Umbilical cord (tissue), 2 donors: ENCODE data around the gene LHX3. TPM values are rescaled to one million over a fixed set of nuclear protein-coding genes. Genes with fewer than 3 reads are reported as not detected.

Source experiments
- DNase-seq: peaks from one replicate; pipeline ENCODE4 v3.0.0-alpha.2; 2015; ENCODE audit warnings: low spot score
- total RNA-seq: library from RNA; depleted of rRNA; stranded (reverse); fragments of >200 nt; gene quantifications from one replicate; pipeline ENCODE4 v1.2.3, GENCODE V29; 2014; ENCODE audit warnings: low replicate concordance; ENCODE audit not compliant: insufficient read depth

LHX3 gene
- total RNA-seq, 1 donor from 2014 or later: 0.24 TPM

DNA sequence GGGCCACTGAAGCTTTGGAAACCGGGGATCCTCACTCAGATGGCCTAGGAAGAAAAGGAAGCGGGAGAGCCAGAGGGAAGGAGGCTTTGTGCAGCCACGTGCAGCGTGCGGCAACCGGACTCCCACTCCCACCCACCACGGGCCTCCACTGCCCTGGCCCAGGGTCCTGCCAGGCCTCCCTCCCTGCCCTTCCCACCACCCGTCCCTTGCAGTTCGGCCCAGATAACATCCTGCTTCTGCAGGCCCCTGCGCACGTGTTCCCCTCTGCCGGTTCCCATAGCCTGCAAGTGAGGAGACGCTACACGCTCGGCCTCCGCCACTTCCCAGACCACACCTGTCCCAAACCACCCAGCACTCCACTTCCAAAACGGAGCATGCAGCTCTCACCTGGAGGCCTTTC is 4.3 kb upstream of the LHX3 start:
- no peak for DNase-seq

DNA sequence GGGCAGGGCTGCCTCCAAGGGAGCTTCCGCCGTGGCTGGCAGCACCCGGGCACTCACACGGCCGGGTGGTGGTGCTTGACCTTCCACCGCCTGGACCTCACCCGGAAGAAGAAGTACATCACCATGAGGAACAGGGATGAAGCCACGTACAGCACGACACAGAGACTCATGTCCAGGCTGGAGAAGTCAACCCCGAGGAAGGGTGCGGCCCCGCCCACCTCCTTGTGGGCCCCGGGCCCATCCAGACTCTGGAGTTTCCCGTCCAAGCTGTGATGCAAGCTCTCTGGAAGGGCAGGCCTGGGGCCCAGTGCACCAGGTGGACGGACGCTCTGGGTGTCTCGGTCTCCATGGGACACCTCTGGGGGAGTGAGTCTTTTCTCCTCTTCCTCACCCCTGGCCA is 3.7 kb upstream of the LHX3 start:
- no peak for DNase-seq

DNA sequence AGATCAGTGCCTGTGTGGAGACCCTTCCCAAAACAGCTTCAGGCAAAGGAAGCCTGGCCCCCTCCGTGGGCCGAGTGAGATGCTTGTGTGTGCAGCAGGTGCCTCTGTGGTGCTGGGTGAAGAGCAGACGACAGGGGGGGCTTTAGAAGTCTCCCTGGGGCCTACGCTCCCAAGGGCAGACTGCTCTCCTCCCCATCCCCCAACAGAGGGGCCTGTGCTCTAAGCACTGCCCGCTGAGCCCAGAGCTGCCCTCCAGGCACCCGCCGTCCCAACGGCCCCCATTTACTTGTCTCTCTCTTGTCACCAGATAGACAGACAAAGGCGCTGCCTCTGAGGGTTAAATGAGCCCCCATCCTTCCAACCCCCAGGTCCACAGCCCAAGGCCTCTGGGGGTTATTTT is 2.7 kb upstream of the LHX3 start:
- DNase-seq: no peak

DNA sequence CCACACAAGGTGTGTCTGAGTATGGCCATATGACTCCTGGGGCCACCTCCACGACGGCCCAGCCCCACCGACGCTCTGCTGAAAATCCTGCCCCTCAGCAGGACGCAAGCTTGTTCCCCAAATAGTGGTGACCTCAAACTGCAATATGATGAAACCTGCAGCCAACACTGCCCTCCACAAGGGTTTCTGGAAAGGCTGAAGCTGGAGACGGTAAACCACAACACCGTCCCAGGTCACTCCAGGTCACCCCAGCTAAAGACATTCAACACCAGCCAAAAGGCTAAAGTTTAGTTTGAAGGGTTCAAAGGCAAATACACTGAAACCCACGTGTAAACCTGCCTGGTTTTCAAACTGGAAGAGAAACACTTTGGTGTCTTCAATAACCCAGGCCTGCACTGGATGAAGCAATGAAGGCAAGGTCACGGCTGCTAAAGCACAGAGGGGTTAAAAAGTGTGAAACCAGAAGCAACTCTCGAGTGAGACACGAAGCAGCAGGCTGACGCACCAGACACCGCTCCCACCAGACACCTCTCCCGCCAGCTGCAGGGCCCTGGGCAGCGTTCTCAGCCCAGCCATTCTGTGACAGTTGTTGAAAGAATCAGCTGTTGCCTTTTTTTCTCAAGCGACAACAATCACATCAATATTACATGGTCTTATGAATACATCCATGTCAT is 1.8 kb upstream of the LHX3 start:
- no peak for DNase-seq

DNA sequence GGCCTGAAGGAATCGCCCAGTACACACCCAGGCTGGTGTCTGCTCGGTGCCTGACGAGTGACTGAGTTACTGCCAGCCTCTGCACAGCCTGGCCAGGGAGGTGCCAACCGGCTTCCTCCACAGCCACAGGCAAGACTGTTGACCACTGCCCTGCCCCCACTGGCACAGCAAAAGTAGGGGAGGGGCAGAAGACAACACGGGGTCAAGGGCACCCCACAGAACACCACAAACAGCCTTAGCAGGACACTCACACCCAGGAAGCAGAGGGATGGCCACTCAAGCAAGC is 722 bp upstream of the LHX3 start:
- no peak for DNase-seq

DNA sequence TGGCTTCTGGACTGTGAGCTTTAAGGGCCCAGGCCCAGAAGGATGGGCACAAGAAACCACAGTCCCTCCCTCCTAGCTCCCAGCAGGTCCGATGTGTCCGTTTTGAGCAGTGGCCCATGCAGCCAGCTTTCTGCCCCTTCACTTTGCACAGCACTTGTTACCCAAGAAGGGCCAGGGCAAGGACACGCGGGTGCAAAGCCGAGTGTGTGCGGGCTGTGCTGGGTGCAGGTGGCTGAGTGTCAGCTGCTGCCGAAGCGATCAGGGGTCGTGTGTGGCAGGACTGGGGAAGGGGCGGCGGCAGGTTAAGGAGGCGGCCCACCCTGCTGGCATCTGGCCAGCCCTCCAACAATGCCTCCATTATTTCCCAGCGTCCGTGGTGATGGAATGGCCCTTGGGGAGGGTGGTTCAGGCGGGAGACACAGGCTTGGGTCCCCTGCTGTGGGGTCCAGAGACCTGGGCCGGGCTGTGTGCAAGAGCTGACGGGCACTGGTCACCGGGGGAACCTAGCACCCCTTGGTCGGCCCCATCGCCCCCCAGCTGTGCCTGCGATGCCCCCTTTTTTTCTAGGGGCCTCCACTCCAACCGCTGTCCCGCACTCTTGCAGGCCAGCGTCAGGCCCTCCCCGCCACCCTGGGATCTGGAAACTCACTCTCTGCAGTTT is 653 bp downstream of the LHX3 start:
- no peak for DNase-seq

DNA sequence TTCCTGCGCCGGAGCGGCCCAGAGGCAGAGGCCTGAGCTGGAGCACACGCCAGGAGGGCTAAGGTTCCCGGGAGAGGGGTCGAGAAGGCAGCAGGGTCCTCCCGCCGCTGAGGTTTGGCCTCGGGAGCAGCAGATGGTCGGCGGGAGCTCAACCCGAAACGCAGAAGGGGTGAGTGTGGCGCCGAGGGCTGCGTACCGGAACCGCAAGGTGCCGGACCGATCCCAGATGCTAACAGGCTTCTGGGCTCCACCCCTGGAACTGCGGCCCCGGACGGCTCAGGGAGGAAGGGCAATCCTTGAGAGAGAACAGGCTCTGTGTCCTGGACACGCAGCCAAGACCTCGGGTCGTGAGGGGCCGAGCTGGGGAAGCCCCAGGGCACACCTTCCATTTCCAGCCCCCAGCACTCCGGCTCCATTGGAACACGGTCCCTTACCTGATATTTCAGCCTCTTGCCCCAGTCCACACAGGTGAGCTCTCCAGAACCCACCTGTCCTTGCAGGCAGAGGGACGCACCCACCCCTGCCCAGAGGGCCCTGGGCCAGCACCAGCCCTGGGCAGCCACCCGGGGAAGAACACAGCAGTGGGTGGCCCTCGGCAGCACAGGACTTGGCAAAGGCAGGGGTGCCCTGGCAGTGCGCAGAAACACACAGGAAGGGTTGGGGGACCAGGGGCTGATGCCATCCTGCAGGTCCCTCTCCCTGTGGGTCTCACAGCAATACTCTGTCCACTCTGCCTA is 1.4 kb downstream of the LHX3 start:
- DNase-seq: no peak

DNA sequence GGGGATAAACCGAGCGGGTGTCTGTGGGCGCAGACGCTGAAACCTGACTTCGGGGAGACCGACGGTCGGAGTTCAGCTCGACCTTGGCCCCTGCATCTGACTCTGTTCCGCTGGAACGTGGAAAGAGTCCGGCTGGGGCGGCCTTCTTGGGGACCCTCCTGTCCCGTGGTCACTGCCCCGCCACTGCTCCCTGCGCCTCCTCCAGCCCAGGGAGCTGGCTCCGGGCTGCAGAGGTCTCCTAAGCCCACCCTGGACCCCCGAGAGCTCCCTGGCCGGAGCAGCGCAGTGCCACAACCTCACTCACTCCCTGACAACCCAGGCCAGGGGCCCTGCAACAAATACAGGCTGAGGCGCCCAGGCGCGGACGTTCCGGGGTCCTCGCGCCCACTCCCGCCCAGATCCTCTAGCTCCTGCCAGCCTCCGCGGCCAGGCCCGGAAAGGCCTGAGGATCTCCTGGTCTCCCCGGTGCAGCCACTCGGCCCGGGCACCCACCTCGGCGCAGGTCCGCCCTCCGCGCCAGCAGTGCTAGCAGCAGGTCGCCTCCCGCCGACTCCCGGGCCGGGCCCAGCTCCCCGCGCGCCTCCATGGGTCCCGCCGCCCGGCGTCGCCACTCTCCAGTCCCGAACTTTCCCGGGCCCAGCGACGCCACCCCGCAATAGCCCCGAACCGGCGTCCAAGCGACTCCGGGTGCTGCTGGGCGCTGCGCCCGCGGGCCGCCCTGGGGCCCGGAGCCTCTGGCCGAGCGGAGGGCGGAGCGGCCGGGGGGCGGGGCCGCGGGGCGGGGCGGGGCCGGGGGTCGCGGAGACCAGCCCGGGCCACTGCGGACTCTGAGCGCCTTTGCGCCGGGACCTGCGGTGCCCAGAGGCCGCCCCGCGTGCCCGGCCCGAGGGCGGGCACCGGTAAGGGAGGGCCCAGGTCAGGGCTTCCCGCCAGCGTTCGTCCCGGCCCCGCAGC is 2.2 kb downstream of the LHX3 start:
- DNase-seq: no peak

DNA sequence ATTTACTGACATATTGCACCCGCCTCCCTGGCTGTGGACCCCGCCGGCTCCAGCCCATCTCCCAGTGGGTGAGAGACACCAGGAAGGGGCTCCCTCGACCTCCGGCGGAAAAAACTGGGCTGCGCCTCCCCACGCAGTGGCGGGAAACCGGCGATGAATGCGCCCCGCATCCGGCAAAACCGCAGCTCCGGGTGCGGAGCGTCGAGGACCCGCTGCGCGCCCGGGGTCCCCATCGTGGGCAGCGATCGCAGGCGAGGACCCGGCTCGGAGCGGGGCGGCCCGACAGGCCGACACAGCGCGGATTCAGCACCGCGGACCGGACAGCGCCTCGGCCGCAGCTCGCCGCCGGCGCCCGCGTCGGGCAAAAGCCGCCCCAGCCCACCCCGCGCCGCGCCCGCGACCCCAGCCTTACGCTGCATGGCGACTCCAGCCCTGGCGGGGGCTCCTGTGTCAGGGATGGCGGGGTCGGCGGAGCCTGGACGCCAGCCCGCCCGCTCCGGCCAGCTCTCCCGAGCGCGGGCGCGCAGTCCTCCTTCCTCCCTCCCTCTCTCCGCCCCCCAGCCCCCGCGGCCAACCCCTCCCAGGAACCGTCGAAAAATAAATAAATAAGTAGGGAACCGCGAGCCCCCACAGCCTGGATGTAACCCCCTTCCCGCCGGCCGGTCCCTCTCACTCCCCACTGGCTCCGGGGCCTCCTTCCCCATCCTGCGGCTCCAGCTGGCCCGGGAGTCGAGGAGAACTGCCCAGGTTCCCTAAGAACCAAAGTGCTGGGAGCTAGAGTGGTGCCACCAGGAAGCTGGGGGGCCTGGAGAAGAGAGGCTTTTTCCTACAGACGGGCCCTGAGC is 3.1 kb downstream of the LHX3 start:
- DNase-seq: peak; percentile 11

DNA sequence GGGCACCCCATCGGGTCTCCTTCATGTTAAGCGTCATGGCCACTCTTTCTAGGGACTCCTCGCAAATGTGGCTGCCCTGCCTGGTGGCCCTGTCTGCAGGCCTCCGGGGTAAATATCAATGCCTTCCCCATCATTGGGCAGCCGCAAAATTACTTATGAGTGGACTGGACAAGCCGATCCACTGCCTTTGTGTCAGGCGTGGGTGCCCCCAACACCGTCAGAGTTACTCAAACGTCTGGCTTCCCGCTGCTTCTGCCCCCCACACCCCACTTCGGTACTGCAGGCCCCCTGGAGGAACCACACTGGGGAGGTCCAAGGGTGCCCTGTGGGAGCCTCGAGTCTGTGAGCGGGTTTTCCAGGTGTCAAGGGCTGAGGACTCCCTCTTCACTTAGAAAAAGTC is 3.8 kb downstream of the LHX3 start:
- DNase-seq: no peak

DNA sequence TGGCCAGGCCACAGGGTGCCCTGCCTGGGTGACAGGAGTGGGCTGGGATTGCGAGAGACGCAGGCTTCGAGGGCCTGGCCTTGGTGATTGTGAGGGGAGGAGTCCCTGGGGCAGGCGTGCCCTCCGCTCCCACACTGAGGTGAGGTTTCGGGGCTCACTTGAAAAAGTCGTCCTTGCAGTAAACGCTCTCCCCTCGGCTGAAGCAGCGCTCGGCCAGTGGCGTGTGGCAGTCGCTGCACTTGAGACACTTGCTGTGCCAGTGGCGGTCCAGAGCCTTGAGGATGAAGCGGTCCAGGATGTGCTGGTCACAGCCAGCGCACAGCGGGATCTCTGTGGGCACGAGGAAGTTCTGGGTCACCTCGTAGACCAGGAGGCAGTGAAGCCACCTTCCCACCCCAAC is 4.5 kb downstream of the LHX3 start:
- DNase-seq: no peak

DNA sequence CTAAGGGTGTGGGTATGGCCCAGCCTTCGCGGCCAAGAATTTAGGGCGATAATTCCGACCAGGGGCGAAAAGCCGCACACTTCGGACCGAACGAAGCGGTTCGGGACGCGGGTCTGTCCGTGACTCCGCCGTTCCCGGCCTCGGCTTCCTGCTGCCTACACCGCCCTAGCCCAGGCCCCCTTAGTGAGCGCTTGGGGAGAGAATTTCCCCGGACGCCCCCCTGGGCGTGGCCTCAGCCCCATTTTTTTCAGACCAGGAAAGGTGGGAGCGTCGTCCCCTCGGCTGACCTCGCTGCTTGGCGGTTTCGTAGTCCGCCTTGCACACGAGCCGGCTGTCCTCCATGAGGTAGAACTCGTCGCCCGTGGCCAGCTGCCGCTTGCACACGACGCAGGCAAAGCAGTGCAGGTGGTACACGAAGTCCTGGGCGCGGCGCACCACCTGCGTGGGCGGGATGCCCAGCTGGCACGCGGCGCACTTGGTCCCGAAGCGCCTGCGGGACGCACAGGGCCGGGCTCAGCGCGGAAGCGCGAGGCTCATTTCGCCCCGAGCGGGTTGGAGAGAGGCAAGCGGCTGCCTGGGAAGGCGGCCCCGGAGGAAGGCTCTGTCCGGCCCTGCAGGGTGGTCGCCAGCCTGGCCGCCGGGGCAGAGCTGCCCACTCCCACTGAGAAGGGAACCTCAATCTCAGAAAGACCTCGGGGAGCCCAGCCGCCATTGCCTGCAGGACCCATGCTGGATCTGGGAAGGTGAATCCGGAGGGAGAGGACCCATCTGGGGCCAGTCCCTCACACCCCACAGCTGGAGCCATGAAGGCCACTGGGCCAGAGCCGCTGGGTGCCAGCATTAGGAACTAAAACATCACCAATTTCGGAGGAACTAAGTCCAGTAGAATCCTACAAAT is 5.3 kb downstream of the LHX3 start:
- no peak for DNase-seq

DNA sequence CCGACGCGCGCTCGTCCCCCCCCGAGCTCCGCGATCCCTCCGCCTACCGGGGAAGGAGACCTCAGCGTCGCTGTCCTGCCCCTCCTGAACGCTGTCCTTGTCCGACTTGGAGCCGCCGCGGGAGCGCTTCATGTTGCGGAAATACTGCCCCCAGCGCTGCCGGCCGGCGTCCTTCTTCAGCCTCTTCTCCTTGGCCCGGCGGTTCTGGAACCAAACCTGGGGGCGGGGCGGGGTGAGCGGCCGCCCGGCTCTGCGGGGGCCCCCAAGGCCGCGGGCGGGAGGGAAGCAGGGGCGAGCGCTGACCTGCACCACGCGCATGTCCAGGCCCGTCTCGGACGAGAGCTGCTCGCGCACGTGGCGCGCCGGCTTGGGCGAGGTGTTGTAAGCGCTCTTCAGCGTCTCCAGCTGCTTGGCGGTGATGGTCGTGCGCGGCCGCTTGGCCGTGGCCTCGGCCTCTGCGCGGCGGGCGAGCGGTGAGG is 6.3 kb downstream of the LHX3 start:
- no peak for DNase-seq

DNA sequence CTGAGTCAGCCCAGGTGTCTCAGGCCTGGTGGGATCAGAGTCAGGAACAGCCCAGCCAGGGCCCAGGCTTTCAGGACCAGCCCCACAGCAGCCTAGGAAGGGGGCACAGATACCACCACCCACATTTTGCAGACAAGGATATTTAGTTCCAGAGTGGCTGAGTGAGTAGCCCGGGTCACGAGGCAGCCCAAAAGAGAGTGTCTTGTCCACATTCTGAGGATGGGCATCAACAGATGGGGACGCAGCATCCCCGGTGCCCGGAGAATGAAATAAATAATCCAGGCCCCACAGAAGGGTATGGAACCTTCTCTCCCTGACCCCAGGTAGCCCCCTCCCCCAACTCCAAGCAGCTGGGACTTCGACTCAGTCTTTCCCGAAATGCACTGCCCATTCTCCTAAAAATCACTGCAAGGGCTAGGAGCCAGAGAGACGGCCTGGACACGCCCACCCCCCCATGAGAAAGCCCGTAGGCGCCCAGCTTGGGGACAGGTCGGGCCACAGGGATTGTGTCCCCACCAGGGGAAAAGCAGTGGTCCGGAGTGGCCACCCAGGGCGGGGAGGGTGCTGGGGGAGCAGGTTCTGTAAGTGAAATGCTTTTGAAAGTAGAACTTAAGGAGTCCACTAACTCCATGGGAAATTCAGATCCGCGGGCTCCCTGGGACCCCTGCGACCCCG is 6.9 kb downstream of the LHX3 start:
- no peak for DNase-seq

DNA sequence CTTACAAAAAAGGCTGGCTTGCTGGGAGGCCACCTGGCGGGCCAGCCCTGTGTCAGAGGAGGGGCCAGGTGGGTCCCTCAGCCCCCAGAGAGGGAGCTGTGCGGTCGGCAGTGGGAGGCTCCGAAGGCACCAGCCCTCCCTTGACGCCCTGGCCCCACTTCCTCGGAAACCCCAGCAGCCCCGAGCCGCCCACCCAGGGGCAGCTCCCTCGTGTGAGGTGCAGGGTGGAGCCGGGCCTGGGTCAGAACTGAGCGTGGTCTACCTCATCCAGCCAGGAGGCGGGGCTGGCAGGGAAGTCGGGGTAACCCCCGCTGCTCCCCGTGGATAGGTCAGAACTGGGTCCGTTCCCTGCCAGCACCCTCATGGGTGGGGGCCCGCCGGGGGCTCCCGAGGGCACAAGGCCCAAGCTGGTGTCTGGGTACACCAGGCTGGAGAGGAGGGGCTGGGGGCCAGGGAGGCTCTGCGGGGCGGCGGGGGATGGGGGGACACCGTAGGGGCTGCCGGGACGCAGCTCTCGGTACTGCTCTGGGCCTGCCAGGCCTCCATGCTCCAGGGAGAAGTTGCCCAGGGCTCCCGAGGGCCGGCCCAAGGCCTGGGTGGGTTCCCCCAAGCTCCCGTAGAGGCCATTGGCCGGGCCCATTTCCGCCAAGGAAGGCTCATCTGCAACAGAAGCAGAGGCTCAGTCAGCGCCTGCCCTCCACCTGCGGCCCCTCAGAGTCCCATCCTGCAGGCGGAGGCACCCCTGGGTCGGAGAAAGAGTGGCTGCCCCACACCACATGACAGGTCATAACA is 7.6 kb downstream of the LHX3 start:
- DNase-seq: no peak

DNA sequence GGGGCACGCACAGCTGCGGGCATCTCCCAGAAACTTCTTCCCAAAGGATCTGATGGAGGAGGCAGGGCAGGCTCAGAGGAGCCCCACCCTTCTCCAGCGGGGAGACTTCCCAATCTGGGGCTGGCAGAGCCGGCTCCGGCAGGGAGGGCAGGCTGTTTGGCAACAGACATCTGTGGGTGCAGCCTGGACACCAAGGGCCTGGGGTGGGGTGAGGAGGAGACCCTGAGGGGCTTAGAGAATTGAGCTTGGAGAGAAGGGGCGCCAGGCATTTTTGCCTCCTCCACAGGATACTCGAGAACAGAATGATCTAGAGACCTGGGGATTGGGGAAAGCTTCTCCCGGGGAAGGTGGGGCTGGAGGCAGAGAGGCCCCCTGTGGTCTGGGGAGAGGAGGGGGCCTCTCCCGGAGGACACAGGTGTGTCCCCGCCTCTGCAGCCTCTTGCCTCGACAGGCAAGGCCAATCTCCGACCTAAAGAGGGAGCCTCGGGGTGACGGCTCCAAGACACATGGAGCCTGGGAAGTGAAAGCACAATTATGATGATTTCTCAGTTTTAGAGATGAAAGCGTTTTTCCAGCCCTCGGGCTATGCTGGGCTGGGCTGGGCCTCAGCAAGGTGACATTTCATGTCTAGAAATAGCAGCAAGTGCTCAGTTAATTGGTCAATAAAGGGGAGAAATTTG is 8.4 kb downstream of the LHX3 start:
- DNase-seq: no peak

DNA sequence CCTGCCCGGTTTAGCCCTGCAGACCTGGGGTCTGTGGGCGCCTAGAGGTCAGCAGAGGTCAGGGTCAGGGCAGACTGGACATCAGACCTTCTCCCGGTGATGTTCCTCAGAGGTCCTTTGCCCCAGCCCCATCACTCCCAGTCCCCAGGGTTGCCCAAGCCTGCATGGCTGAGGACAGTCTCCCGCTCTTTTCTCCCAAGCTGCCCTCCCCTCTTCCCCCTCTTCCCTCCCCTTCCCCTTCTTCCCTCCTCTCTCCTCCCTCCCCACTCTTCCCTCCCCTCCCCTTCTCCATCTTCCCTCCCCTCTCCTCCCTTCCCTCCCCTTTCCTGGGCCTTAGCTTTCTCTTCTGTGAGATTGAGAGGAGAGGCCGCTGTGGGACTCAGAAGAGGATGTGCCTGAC is 10.4 kb downstream of the LHX3 start:
- DNase-seq: no peak

DNA sequence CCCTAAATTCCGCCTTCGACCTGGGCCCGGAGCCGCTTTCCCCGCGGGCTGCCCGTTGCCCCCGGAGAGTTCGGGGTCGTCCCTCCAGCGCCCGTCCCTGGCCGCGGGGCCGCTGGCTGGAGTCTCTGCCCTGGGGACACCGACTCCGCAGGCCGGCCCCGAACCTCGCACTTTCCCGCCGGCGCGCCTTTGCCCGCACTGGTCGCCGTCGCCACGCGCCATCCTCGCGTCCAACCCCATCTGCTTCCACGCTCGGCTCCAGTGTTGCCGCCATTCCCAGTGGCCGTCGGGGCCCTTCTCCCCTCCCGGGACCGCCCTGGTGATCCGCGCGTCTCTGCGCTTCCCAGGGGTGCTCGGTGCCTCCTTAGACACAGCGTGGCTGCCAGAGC is 11.0 kb downstream of the LHX3 start:
- no peak for DNase-seq
